HG02642 (cell line): ENCODE results near the gene BOC.
"Not testable (repeated sequence)": the region's sequence is repeated elsewhere in the genome, so short reads cannot be mapped to it uniquely, and the experiment has no call there.

Source experiments
- ATAC-seq: cut with Tn5 transposase; IDR thresholded peaks from one replicate; pipeline ENCODE4 v1.9.1; 2021; ENCODE audit warnings: mild to moderate bottlenecking; ENCODE audit not compliant: unreplicated experiment, poor library complexity

The BOC gene, protein sequence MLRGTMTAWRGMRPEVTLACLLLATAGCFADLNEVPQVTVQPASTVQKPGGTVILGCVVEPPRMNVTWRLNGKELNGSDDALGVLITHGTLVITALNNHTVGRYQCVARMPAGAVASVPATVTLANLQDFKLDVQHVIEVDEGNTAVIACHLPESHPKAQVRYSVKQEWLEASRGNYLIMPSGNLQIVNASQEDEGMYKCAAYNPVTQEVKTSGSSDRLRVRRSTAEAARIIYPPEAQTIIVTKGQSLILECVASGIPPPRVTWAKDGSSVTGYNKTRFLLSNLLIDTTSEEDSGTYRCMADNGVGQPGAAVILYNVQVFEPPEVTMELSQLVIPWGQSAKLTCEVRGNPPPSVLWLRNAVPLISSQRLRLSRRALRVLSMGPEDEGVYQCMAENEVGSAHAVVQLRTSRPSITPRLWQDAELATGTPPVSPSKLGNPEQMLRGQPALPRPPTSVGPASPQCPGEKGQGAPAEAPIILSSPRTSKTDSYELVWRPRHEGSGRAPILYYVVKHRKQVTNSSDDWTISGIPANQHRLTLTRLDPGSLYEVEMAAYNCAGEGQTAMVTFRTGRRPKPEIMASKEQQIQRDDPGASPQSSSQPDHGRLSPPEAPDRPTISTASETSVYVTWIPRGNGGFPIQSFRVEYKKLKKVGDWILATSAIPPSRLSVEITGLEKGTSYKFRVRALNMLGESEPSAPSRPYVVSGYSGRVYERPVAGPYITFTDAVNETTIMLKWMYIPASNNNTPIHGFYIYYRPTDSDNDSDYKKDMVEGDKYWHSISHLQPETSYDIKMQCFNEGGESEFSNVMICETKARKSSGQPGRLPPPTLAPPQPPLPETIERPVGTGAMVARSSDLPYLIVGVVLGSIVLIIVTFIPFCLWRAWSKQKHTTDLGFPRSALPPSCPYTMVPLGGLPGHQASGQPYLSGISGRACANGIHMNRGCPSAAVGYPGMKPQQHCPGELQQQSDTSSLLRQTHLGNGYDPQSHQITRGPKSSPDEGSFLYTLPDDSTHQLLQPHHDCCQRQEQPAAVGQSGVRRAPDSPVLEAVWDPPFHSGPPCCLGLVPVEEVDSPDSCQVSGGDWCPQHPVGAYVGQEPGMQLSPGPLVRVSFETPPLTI

DNA sequence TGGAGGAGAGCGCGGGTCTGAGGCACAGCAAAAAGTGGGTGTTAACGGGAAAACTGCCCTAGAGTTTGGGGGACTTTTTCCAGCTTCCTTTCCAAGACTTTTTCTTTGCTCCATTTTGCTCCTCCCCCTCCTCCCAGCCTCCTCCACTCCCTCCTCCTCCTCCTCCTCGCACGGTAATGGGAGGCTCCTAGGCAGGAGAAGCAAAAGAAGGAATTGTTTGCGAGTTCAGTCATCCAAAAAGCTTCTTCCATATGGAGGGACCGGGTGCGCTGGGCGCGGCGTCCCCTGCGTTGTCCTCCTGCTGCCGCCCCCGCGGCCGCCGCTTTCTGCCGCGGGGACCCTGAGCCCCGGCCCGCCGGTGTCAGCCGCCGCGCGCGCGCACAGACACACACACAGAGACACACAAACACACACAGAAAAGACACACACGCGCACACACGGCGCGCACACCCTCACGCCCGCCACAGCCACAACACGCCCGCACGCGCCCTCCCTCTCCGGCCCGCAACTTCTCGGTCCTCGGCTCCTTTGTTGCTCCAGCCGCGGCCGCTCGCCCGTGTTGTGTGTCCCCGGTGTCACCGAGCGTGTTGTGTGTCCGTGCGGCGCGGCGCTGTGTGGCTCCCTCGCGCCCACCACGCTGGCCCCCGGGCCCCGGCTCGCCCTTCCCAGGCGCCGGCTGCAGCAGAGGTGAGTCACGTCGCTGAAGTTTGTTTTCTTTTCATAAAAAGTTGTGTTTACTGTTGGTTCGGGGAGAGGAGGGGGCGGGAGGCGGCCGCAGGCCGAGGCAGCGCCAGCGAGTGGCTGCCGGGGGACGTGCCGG, at the start of gene BOC:
Gene BOC (plus strand): TSS at position 228 of the 820 bp plus-strand sequence. CDS start 38,246 bp downstream, outside the sequence.
- ATAC-seq = no peak

DNA sequence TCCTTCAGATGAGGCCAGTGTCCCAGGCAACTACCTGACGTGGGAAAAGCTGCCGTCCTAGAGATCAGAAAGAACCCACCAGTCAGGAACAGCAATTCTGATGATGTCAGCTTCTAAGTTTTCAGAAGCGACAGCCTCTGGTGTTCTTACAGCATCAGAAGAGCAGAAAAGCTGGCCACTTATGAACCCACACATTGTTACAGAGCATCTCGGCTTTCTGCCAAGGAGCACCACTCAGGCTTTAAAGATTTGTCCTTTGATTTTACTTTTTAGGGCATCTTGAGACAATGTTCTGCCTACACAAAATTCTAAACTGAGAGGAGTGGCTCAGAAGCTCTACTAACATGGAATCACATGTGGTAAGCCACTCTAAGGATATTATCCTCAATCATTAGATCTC, 49.7 kb upstream of the BOC start:
- ATAC-seq = no peak

DNA sequence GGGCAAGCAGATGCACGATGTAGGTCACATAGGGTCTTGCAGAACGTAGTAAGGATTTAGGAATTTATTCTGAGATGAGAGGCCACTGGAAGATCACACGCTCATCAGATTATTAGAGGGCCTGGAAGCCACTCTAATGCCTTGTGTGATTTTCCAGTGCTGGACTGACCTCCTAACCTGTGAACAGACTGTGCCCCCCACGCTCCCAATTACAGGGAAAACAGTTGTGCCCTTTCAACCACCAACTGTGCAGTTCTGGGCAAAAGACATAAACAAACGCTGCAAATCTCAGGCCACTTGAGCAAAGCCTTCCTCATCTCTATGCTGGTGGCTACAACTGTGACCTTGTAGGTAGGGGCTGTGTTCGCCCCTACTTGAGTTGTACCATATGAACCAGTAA, 48.2 kb upstream of the BOC start:
- no peak for ATAC-seq

DNA sequence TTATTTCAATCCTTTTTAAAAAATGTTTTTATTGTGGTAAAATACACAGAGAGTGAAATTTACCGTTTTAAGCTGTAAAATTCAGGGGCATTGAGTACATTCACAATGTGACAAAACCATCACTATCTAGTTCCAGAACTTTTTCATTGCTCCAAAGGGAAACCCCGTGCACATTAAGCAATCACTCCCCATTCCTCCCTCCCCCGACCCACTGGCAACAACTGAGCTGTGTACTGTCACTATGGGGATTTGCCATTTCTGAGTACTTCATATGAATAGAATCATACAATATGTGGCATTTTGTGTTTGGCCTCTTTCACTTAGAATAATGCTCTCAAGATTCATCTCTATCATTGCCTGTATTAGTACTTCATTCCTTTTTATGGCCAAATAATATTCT, 45.5 kb upstream of the BOC start:
- no peak for ATAC-seq

DNA sequence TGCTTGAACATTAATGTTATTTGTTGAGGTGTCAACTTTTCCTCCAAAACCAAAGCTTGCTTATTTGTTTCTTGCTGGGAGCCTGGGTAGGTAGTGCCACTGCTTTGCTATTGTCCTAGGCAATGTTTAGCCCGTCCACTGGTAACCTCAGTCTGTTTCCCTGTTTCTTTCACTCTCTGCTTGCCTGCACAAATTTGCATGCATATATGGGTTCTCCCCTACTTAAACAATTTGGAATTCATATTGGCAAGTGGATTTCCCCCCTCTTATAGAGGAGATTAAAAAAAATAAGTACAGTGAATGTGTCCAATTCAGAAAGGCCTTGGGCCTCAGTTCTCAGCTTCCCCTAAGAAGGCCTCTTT, 45.0 kb upstream of the BOC start:
- no peak for ATAC-seq

DNA sequence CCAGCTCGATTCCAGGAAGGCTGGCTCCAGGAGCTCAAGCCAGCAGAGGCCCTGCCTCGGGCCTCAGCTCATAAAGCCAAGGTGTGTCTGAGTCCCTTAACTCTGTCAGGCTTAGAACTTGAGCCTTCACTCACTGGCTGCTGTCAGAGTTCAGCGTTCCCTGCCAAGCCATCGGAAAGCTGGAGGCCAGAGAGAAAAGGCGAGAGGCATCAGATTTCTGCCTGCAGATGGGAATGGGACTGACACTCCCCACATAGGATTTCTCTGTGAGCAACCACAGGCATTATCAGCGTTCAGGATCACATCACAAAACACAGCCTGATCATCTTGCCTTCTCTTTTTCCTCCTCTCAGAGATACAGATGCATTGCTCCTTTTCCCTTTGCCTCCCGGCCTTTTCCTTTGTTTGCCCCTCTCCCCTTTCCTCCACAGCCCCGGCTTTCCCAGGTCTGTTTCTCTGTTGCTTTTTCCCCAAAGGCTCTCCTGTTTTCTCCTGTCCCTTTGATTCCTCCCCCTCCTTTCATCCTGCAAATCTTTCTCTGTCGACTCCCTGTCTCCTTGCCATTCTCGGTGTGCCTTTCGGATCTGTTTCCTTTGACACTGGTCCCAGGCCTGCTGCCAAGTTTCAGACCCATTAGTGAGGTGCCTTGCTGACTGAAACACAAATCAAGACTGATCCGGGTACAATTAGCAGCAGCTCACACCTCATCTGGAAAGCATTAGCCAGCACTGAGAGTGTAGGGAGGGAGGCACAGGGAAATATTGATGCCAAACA, 44.5 kb upstream of the BOC start:
- ATAC-seq = no peak

DNA sequence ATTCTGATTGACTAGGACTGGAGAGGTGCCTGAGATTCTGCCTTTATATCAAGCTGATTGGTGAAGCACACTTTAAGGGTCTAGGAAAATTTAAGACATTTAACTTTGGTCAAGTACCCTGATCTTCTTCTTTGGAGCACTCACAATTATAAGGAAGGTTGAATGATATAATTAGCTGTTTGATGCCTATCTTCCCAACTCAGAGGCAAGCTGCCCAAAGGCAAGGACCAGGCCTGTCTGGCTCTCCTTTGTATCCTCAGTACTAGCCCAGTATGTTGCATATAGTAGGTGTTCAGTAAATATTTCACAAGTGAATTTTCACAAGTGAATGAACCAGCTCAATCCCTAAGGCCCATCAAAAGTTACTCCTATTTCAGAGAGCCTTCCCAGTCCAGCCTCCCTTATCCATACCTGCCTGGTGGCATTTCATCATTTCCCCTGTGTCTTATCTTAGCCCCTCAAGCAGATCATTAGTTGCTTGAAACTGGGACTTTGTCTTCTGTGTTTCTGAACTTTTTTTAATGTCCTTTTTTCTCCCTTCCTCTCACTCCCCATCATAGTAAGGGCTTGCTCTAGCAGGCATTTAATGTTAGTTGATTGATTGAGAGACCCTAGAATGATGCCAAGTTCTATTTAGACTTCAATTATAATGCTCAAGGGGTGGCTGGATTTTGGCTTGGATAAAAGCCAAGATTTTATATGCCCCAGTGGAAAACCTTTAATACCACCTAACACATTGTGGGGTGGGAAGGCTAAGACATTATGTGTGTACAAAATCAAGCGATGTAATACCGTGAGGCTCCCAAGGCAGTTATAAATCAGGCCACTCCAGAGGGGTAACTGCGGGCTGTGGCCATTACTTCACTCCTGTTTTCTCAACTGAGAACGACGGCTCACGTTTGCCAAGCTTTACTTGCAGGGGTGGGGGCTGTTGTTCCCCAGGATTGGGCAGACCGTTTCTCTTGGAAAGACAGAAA, 43.2 kb upstream of the BOC start:
- ATAC-seq = no peak

DNA sequence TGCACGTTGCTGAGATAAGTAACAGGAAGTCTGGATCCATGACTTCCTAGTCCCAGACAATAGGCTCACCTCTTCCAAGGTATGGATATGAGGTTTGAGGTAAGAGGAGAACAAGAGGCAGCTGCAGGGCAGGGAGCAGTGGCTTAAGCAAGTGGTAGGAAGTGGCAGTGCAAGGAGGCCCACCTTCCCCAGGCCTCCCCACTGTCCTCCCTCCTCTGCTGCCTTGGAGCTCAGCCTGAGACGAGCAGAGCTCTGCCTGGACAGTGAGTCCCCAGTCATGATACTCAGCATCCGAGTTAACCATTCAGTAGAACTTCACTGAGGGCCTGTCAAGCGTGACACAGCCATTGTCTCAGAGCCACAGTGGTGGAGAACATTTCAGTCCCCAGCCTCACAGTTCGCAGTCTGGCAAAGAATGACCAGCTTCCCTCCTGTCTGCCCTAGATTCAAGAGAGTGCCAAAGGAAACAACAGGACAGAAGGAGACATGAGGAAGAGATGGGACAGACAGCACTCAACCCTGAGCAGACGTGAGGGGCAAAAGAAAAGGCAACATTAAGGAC, 41.4 kb upstream of the BOC start:
- no peak for ATAC-seq

DNA sequence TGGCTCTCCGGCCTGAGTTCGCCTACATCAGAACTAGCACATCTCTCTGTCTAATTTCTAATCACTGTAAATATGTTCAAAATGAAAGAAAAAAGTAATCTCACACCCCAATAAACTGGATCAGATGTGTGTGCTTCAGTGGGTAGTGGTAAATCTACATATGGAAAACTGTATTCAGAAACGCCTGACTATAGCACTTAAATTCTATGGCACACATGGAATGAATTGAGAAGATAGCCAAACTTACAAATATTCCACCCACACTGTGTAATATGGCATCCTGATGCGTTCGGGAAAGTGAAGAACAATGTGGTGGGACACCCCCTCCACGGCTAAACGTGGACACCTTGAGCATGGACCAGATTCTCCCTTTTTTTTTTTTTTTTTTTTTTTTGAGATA, 40.6 kb upstream of the BOC start:
- no peak for ATAC-seq

DNA sequence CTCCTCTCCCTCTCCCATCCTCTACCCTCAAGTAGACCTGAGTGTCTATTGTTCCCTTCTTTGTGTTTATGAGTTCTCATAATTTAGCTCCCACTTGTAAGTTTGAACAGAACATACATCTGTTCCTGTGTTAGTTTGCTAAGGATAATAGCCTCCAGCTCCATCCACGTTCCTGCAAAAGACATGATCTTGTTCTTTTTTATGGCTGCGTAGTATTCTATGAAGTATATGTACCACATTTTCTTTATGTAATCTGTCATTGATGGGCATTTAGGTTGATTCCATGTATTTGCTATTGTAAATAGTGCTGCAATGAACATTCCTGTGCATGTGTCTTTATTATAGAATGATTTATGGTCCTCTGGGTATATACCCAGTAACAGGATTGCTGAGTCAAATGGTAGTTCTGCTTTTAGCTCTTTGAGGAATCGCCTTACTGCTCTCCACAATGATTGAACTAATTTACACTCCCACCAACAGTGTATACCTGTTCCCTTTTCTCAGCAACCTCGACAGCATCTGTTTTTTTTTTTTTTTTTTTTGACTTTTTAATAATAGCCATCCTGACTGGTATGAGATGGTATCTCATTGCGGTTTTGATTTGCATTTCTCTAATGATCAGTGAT, 39.6 kb upstream of the BOC start:
- not testable (repeated sequence) for ATAC-seq

DNA sequence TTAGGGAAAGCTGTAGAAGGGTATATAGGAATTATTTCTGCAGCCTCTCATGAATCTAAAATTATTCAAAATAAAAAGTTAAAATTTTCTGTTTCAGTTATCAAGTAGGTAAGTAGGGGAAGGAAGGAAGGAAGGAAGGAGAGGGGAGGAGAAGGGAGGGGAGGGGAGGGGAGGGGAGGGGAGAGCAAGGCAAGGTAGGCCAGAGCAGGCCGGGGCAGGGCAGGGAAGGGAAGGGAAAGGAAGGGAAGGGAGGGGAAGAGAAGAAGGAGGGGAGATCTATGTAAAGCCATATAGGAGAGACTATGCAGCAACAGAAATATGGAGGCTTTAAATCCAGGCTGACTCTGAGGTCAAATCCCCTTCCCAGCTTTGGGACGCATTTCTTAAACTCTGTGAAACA, 38.3 kb upstream of the BOC start:
- ATAC-seq = no peak

DNA sequence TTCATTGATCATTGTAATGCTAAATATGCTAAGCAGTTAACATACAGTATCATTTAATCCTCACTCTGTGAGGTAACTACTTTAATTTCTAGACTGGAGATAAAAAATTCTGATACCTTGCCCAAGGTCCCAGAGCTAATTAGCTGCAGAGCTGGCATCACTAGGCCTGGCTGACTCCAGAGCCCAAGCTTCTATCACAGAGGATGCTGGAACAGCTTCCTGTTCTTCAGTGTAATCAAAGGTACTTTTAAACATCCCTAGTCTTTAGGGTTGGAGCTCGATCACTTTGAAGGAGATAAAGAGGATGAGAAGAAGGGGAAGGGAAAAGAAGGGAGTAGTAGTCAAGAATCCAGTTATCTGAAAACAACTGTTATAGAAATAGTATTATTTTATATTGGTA, 37.1 kb upstream of the BOC start:
- no peak for ATAC-seq

DNA sequence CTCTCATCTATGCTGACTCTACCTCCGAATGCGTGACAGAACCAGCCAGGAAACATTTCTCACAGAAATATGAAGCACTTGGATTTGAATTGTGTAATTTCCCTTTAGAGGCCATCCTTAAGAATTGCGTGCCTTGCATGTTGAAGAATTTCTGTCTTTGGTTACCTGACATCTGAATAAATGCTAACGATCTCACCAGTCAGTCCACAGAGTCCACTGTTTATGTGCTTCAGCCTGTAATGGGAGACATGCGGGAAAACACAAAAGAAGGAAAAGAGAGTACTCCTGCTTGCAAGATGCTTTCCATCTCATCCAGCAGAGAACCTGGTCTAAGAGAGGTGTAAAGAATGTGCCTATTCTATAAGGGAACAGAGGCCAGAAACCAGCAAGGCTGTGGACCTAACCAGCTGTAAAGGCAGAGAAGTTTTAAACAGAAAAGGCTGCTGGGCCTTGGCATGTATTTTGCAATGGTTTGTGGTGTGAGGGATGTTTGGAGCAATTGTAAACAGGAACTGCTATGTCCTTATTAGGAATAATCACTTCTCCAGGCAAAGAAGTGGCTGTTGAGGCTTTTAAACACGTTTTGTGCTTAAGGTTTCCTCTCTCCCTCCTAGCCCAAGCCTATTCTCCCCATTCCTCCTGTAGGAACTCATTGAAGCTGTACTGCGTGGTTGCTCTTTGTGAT, 36.4 kb upstream of the BOC start:
- ATAC-seq = no peak

DNA sequence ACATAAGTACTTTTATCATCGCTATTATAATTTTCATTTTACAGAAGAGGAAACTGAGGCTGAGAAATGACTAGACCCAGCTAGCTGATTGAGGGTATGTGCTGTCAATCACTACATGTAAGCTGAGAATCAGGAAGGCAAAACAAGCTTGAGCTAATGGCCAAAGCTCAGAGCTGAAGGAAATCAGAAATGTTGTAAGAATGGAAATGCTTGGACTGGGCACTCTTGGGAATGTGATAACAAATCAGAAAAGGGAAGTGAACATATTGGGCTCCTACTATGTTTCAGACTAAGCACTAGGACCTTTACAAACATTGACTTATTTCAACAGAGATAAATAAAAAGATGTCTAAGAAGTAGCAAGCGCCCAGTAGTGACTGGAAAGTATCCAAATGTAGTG, 33.8 kb upstream of the BOC start:
- no peak for ATAC-seq

DNA sequence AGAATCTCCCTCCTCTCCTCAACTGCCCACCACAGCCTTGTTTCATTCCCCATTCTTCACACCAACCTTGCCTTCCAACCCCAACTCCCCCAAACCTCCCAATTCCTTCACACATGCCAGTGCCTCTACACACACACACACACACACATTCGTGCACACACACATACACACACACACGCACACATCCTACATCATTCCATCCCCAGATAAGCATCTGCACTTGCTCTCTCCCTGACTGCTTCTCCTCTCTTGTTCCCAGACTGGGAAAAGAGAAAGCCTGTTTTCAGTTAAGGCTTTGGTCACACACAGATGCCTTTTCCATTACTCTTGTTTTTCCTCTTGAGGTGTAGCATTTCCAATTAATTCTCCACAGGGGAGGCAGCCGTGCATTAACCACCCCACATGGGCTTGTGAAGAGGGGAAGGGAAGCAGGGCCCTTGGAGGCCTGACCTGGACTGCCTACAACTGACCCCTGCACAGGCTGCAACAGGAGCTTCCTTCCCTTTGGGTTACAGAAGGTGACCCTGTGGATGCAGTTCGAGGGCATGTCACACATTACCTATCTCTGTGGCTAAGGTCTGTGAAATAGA, 32.0 kb upstream of the BOC start:
- ATAC-seq = no peak

DNA sequence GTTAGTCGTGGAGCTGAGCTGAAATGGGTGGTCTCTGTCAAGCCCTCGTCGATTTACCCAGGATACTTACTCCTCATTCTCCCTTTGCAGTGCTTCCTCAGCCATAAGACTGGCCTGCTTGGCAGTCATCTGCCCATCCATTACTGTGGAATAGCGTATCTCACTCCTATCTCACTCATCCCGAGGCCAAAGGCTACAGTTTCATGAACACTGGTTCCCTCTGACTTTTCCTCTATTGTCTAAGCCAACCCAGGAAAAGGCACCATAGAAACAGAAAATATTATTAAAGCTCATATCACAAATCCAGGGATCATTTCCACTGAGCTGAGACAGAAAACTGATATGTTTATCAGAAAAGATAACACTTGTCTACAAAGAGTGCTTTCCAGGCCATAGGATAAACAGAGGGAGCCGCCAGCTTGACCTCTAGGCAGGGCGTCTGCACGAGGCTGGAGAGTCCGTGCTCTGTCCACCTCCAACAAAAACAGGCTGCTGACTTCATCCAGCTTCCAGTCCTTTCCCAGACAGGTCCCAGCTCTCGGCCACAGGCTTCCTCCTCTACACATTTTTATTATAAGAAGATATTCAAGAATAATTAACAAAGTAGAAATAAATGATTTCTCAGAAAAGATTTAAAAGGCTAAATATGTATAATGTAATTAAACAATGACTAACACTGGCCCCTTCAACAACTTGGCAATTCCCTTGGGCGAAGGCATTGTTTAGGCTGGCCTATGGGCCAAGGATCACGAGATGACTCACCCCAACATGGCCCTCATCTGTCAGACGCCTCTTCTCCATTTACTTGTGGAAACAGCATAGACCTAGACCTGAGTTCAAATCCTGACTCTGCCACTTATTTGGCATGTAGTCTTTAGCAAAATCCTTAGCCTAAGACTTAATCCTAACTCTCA, 27.4 kb upstream of the BOC start:
- ATAC-seq = no peak
